Mesothelial cell of epicardium (in vitro differentiated cells): ENCODE measurements around the gene NELL1. TPM values are rescaled to one million over a fixed set of nuclear protein-coding genes. Genes with fewer than 3 reads are reported as not detected.

ENCODE experiments used
- DNase-seq, 2 experiments: peaks; one replicate each; pipeline ENCODE4 v3.0.0; 2021; ENCODE audit warnings: low spot score in 2 of 2; ENCODE audit not compliant: unreplicated experiment in 2 of 2
- H3K27ac Mint-ChIP-seq: 2 replicates; pipeline ENCODE4 v1.8.0; 2021; ENCODE audit warnings: mixed read lengths
- H3K27me3 Mint-ChIP-seq: 2 replicates; pipeline ENCODE4 v1.8.0; 2021; ENCODE audit warnings: low read depth, mixed read lengths
- H3K36me3 Mint-ChIP-seq: 2 replicates; pipeline ENCODE4 v1.8.0; 2021; ENCODE audit warnings: mixed read lengths
- H3K4me1 Mint-ChIP-seq: 2 replicates; pipeline ENCODE4 v1.8.0; 2021; ENCODE audit warnings: mixed read lengths
- H3K4me3 Mint-ChIP-seq: 2 replicates; pipeline ENCODE4 v1.8.0; 2021; ENCODE audit warnings: mild to moderate bottlenecking, moderate library complexity, mixed read lengths
- H3K9me3 Mint-ChIP-seq: 2 replicates; pipeline ENCODE4 v1.8.0; 2021; ENCODE audit warnings: mixed read lengths
- CTCF ChIP-seq: fragments of 200-600 bp; sonication (generic); IDR thresholded peaks from one replicate; pipeline ENCODE4 v1.5.0; 2021; ENCODE audit warnings: antibody characterized with exemption; ENCODE audit not compliant: unreplicated experiment
- total RNA-seq: library from RNA; stranded (reverse); gene quantifications from 3 replicates; pipeline ENCODE4 v1.2.1, GENCODE V29; 2021

NELL1 gene
- total RNA-seq, 1 donor from 2014 or later: 1.7 TPM

- no peaks in the 10 kb centered on the region for H3K36me3 Mint-ChIP-seq
- no peak overlapping the region for H3K4me3 Mint-ChIP-seq
- TF ChIP-seq CTCF: no peak
- H3K27ac Mint-ChIP-seq: no peak overlapping the region
- no peaks in the 10 kb centered on the region for H3K9me3 Mint-ChIP-seq
- no peak for DNase-seq
- no peaks in the 10 kb centered on the region for H3K4me1 Mint-ChIP-seq
- peaks cover 13% of the 10 kb centered on the region for H3K27me3 Mint-ChIP-seq
Observed at GRCh38 chr11:20739107-20739506, 69.7 kb downstream of the NELL1 start.

- no peaks in the 10 kb centered on the region for H3K36me3 Mint-ChIP-seq
- no peak overlapping the region for H3K4me3 Mint-ChIP-seq
- H3K27me3 Mint-ChIP-seq: peaks cover 13% of the 10 kb centered on the region
- H3K27ac Mint-ChIP-seq: no peak overlapping the region
- H3K4me1 Mint-ChIP-seq: no peaks in the 10 kb centered on the region
- TF ChIP-seq CTCF: no peak
- H3K9me3 Mint-ChIP-seq: no peaks in the 10 kb centered on the region
- no peak for DNase-seq
Observed at GRCh38 chr11:20739577-20739976, 70.2 kb downstream of the NELL1 start.

- no peak for TF ChIP-seq CTCF
- Mint-ChIP-seq H3K36me3 (no peaks in the 10 kb centered on the region), H3K4me1 (no peaks in the 10 kb centered on the region), H3K27ac (no peak overlapping the region), H3K4me3 (no peak overlapping the region), H3K27me3 (no peaks in the 10 kb centered on the region), H3K9me3 (no peaks in the 10 kb centered on the region)
- DNase-seq: no peak
Observed at GRCh38 chr11:20754933-20755332, 85.5 kb downstream of the NELL1 start.

DNA sequence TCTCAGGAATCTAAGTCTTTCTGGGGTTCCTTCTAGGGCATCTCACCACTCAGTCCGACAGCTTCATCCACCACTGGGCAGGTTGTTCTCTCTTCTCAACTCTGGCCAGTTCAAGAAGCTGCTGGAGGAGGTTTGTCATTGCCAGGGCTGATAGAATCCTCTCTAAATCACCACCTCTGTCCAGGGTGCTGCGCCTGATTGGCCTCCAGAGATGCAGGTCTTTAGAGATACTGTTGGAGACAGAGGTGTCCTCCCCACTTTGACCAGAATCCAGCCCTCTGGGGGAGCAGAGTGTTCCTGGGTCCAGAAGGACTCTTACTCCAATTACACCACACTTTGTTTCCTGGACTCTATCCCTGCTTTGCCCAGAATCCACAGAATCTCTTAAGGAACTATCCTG is 90.2 kb downstream of the NELL1 start:
- Mint-ChIP-seq H3K27ac (no peak overlapping the region), H3K4me3 (no peak overlapping the region), H3K36me3 (no peaks in the 10 kb centered on the region), H3K27me3 (peaks cover 2% of the 10 kb centered on the region), H3K9me3 (no peaks in the 10 kb centered on the region), H3K4me1 (no peaks in the 10 kb centered on the region)
- TF ChIP-seq CTCF: no peak
- DNase-seq: no peak

- DNase-seq: no peak
- Mint-ChIP-seq H3K4me1 (no peaks in the 10 kb centered on the region), H3K27ac (no peak overlapping the region), H3K4me3 (no peak overlapping the region), H3K27me3 (peaks cover 2% of the 10 kb centered on the region), H3K9me3 (no peaks in the 10 kb centered on the region), H3K36me3 (no peaks in the 10 kb centered on the region)
- no peak for TF ChIP-seq CTCF
Observed at GRCh38 chr11:20760811-20761210, 91.4 kb downstream of the NELL1 start.

- H3K4me3 Mint-ChIP-seq: no peak overlapping the region
- TF ChIP-seq CTCF: no peak
- H3K27me3 Mint-ChIP-seq: peaks cover 2% of the 10 kb centered on the region
- H3K27ac Mint-ChIP-seq: no peak overlapping the region
- no peak for DNase-seq
- H3K36me3 Mint-ChIP-seq: no peaks in the 10 kb centered on the region
- no peaks in the 10 kb centered on the region for H3K9me3 Mint-ChIP-seq
- no peaks in the 10 kb centered on the region for H3K4me1 Mint-ChIP-seq
Observed at GRCh38 chr11:20762116-20762844, 92.9 kb downstream of the NELL1 start.
